Measurements from ENCODE around the gene PTPRC.

DNA sequence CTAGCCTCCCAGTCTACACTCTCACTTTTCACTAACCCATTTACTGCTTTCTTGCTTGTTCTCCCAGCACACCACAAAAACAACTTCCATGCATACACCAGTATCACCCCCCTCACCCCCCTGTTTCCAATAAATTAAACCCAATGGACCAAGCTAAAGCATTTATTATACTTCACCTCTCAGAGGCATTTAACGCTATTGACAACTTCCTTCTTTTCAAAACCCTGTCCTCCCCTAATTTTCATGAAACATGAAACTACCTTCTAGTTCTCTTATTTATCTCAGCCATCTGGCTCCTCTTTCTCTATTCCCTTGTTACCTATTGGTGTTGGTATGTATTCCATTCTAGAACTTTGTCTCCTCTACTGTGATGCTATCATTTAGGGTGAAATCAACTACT, 32.3 kb downstream of the PTPRC start:
- no peak for TF ChIP-seq POLR2AphosphoS5 (IDR thresholded peaks at IDR 0.05; ENCODE audit: low read depth, low read length)
- no peak for TF ChIP-seq TAF1 (IDR thresholded peaks at IDR 0.05; ENCODE audit: borderline replicate concordance, low read depth, low read length)

Measured in GM12892 (cell line).